Measurements from ENCODE around the gene PAX8. TPM values are rescaled to one million over a fixed set of nuclear protein-coding genes. Genes with fewer than 3 reads are reported as not detected.

PAX8 gene
- total and polyA plus RNA-seq, 5 donors from 2014 or later: 0.24 to 1.8 (median 0.48) TPM; not detected in 1

DNA sequence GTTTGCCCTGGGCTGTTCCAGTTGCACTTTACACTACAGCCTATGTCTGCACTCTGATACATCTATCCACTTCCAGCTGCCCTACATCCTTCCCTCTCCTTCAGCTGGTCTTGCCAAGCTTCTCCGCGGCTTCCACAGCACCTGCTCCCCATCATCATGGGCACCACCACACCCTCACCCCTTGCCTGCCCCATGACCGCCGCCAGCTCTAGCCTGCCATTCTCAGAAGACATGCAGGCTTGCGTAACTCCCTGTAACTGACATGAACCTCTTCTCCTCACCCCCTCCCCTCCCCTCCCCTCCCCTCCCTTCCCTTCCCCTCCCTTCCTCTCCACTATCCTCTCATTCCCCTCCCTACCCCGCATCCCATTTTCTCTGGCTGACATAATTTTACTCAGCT lies 46.0 kb downstream of the PAX8 start:
- peaks cover 14% of the 10 kb centered on the region for H3K27me3 Mint-ChIP-seq
- Histone ChIP-seq H3K27ac (ENCODE audit: insufficient read depth, low read length, poor library complexity, severe bottlenecking) (no peak overlapping the region), H3K27me3 (ENCODE audit: control insufficient read depth, insufficient read depth, low read length) (no peaks in the 10 kb centered on the region), H3K36me3 (ENCODE audit: control insufficient read depth, insufficient read depth, low read length) (no peaks in the 10 kb centered on the region), H3K9me3 (ENCODE audit: control insufficient read depth in 2 of 2, low read length in 2 of 2) (no peaks in the 10 kb centered on the region), H3K4me1 (ENCODE audit: control insufficient read depth, insufficient read depth, low read length, poor library complexity, severe bottlenecking) (no peaks in the 10 kb centered on the region), H3K4me3 (ENCODE audit: low read depth, low read length) (no peak overlapping the region)
- ATAC-seq (ENCODE audit: low read depth in 2 of 2): no peak
- H3K4me1 Mint-ChIP-seq: peaks cover 0 to 23% (median 11%) of the 10 kb centered on the region in 4 donors
- no peak overlapping the region for H3K27ac Mint-ChIP-seq
- DNase-seq: no peak
- H3K4me3 Mint-ChIP-seq: no peak overlapping the region
- H3K36me3 Mint-ChIP-seq: no peaks in the 10 kb centered on the region
- no peaks in the 10 kb centered on the region for H3K9me3 Mint-ChIP-seq

DNA sequence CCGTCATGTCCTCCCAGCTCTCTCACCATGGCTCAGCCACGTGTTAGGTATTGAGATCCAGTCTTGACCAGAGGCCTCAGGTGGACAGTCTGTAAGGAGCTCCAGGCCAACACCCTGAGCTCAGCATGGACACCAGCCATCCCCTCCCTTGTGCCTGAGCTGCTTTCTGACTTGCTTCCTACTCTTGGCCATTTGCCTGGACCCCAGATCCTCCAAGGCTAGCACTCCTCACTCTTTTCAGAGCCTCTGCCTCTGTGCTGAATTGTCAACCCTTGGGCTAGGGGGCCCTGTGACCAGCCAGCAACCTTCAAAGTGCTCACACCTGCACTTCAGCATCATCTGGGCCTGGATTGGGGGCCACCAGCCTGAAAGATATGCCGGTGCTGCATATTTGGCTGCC lies 46.6 kb downstream of the PAX8 start:
- Histone ChIP-seq H3K4me3 (ENCODE audit: low read depth, low read length) (no peak overlapping the region), H3K4me1 (ENCODE audit: control insufficient read depth, insufficient read depth, low read length, poor library complexity, severe bottlenecking) (no peaks in the 10 kb centered on the region), H3K27me3 (ENCODE audit: control insufficient read depth, insufficient read depth, low read length) (no peaks in the 10 kb centered on the region), H3K36me3 (ENCODE audit: control insufficient read depth, insufficient read depth, low read length) (no peaks in the 10 kb centered on the region), H3K27ac (ENCODE audit: insufficient read depth, low read length, poor library complexity, severe bottlenecking) (no peak overlapping the region), H3K9me3 (ENCODE audit: control insufficient read depth in 2 of 2, low read length in 2 of 2) (no peaks in the 10 kb centered on the region)
- no peak for ATAC-seq (ENCODE audit: low read depth in 2 of 2)
- H3K27me3 Mint-ChIP-seq: peaks cover 14% of the 10 kb centered on the region
- no peak overlapping the region for H3K27ac Mint-ChIP-seq
- peaks cover 0 to 18% (median 8%) of the 10 kb centered on the region in 4 donors for H3K4me1 Mint-ChIP-seq
- no peak overlapping the region for H3K4me3 Mint-ChIP-seq
- no peaks in the 10 kb centered on the region for H3K9me3 Mint-ChIP-seq
- no peaks in the 10 kb centered on the region for H3K36me3 Mint-ChIP-seq
- no peak for DNase-seq

DNA sequence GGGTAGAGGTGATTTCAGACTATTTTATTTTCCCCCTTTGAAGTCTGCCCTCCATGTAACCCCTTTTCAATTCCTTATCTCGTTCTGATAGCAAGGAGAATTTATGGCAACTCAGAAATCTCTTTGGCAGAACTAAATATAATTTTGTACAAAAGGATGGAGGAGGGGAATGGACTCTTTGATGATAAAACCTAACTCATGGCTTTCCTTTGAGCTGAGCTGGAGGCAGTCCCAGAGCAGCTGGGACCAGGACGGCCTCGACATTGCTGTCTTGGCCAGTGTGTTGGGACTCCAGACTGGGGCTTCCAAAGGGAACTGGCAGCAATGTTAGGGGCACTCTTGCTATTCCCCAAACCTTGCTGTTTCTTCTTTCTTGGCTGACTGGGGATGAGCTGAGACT lies 47.7 kb downstream of the PAX8 start:
- no peak overlapping the region for H3K4me3 Mint-ChIP-seq

DNA sequence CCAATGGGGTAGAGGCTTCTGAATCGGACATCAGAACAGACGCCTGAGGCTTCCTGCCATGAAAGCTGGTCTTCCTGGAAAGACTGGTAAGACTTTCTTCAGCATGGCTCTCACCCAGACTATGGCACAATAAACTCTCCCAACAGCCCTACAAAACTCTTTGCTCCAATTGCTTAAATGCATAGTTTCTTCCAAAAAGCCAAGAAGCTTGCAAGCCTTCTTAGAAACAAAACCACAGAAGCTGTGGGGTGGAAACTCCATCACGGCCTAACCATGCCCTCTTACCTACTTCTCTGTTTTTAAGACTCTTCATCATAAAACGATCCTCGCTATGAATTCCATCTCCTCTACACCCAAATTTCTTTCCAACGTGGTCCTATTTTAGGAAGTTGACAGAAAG lies 48.2 kb downstream of the PAX8 start:
- no peak overlapping the region for H3K27ac ChIP-seq (ENCODE audit: insufficient read depth, low read length, poor library complexity, severe bottlenecking)
- DNase-seq: no peak
- H3K9me3 ChIP-seq (ENCODE audit: control insufficient read depth in 2 of 2, low read length in 2 of 2): no peaks in the 10 kb centered on the region
- no peaks in the 10 kb centered on the region for H3K27me3 ChIP-seq (ENCODE audit: control insufficient read depth, insufficient read depth, low read length)
- H3K4me1 ChIP-seq (ENCODE audit: control insufficient read depth, insufficient read depth, low read length, poor library complexity, severe bottlenecking): no peaks in the 10 kb centered on the region
- H3K4me3 ChIP-seq (ENCODE audit: low read depth, low read length): no peak overlapping the region
- ATAC-seq (ENCODE audit: low read depth in 2 of 2): no peak
- H3K27me3 Mint-ChIP-seq: peaks cover 14% of the 10 kb centered on the region
- H3K36me3 Mint-ChIP-seq: no peaks in the 10 kb centered on the region
- H3K4me3 Mint-ChIP-seq: no peak overlapping the region
- peak overlapping the region in 1 of 3 donors; percentile 52 for H3K27ac Mint-ChIP-seq
- H3K4me1 Mint-ChIP-seq: peaks cover 0 to 11% (median 5%) of the 10 kb centered on the region in 4 donors
- no peaks in the 10 kb centered on the region for H3K36me3 ChIP-seq (ENCODE audit: control insufficient read depth, insufficient read depth, low read length)
- no peaks in the 10 kb centered on the region for H3K9me3 Mint-ChIP-seq

More for the DNA sequence above, 47.7 kb downstream of the PAX8 start:
- Mint-ChIP-seq H3K27ac (no peak overlapping the region), H3K36me3 (no peaks in the 10 kb centered on the region), H3K9me3 (no peaks in the 10 kb centered on the region), H3K4me1 (peaks cover 0 to 11% (median 5%) of the 10 kb centered on the region in 4 donors), H3K27me3 (peaks cover 14% of the 10 kb centered on the region)
- no peak overlapping the region for H3K27ac ChIP-seq (ENCODE audit: insufficient read depth, low read length, poor library complexity, severe bottlenecking)
- ATAC-seq (ENCODE audit: low read depth in 2 of 2) (no peak), DNase-seq (no peak)
- no peaks in the 10 kb centered on the region for H3K4me1 ChIP-seq (ENCODE audit: control insufficient read depth, insufficient read depth, low read length, poor library complexity, severe bottlenecking)
- no peak overlapping the region for H3K4me3 ChIP-seq (ENCODE audit: low read depth, low read length)
- H3K36me3 ChIP-seq (ENCODE audit: control insufficient read depth, insufficient read depth, low read length): no peaks in the 10 kb centered on the region
- H3K9me3 ChIP-seq (ENCODE audit: control insufficient read depth in 2 of 2, low read length in 2 of 2): no peaks in the 10 kb centered on the region
- no peaks in the 10 kb centered on the region for H3K27me3 ChIP-seq (ENCODE audit: control insufficient read depth, insufficient read depth, low read length)

DNA sequence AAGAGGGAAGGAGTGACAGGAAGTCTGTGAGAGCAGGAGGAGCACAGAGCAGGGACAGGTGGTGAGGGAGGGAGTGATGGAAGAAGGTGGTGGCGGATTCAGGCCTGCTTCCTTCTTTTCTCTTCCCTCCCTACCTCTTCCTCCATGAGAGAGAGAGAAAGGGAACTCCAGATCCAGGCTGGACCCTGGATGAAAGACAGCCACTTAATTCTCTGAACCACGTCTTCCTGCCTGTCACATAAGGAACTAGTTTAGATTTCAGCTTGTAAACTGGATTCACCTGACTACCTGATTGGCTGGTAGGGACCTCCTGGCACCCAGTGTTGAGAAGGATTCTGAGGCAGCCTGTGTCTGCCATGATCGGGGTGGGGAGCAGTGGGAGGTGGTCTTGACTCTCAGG lies 48.9 kb downstream of the PAX8 start:
- no peaks in the 10 kb centered on the region for H3K9me3 Mint-ChIP-seq
- no peak overlapping the region for H3K4me3 Mint-ChIP-seq
- peaks cover 0 to 8% (median 5%) of the 10 kb centered on the region in 4 donors for H3K4me1 Mint-ChIP-seq
- no peaks in the 10 kb centered on the region for H3K27me3 ChIP-seq (ENCODE audit: control insufficient read depth, insufficient read depth, low read length)
- no peaks in the 10 kb centered on the region for H3K36me3 Mint-ChIP-seq
- H3K27ac ChIP-seq (ENCODE audit: insufficient read depth, low read length, poor library complexity, severe bottlenecking): no peak overlapping the region
- H3K27me3 Mint-ChIP-seq: peaks cover 14% of the 10 kb centered on the region
- H3K27ac Mint-ChIP-seq: peak overlapping the region in 1 of 3 donors; percentile 52
- no peak overlapping the region for H3K4me3 ChIP-seq (ENCODE audit: low read depth, low read length)
- DNase-seq (no peak), ATAC-seq (ENCODE audit: low read depth in 2 of 2) (no peak)
- H3K4me1 ChIP-seq (ENCODE audit: control insufficient read depth, insufficient read depth, low read length, poor library complexity, severe bottlenecking): no peaks in the 10 kb centered on the region
- no peaks in the 10 kb centered on the region for H3K9me3 ChIP-seq (ENCODE audit: control insufficient read depth in 2 of 2, low read length in 2 of 2)
- H3K36me3 ChIP-seq (ENCODE audit: control insufficient read depth, insufficient read depth, low read length): no peaks in the 10 kb centered on the region

DNA sequence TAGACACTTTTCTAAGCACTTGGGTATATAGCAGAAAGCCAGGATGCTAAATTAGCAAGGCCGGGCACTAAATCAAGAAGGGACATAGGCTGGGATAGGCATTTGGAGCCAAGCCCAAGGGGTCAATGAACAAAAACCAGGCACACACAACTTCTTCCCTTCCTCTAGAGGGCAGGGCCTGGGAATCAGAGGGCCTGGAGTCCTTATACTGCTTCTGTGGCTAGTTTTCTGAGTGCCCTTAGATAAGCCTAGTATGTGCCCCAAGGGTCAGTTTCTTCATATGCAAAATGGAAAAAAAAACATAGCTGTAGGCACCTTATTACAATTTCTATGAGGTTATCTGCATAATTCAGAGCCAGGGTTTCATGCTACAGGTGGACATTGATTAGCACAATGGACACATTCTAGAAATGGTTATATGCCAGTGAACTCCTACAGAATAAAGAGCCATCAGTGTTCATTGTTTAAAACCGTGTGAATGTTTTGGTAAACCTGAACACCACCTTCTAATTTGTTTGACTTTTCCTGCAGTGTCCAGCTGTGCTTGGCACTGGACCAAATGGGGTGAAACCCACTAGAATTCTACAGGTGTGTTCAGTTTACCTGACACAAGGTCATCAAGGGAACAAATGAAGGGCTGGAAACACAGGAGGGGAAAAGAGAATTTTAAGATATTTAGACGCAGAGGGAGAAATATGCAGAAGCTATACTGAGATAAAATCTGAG lies 49.6 kb downstream of the PAX8 start:
- Mint-ChIP-seq H3K27ac (peak overlapping the region in 1 of 3 donors; percentile 20), H3K4me1 (peaks cover 0 to 8% (median 5%) of the 10 kb centered on the region in 4 donors), H3K9me3 (no peaks in the 10 kb centered on the region), H3K36me3 (no peaks in the 10 kb centered on the region), H3K27me3 (peaks cover 14% of the 10 kb centered on the region), H3K4me3 (no peak overlapping the region)
- Histone ChIP-seq H3K27me3 (ENCODE audit: control insufficient read depth, insufficient read depth, low read length) (no peaks in the 10 kb centered on the region), H3K27ac (ENCODE audit: insufficient read depth, low read length, poor library complexity, severe bottlenecking) (no peak overlapping the region), H3K4me3 (ENCODE audit: low read depth, low read length) (no peak overlapping the region), H3K36me3 (ENCODE audit: control insufficient read depth, insufficient read depth, low read length) (no peaks in the 10 kb centered on the region), H3K9me3 (ENCODE audit: control insufficient read depth in 2 of 2, low read length in 2 of 2) (no peaks in the 10 kb centered on the region), H3K4me1 (ENCODE audit: control insufficient read depth, insufficient read depth, low read length, poor library complexity, severe bottlenecking) (no peaks in the 10 kb centered on the region)
- no peak for DNase-seq
- no peak for ATAC-seq (ENCODE audit: low read depth in 2 of 2)

DNA sequence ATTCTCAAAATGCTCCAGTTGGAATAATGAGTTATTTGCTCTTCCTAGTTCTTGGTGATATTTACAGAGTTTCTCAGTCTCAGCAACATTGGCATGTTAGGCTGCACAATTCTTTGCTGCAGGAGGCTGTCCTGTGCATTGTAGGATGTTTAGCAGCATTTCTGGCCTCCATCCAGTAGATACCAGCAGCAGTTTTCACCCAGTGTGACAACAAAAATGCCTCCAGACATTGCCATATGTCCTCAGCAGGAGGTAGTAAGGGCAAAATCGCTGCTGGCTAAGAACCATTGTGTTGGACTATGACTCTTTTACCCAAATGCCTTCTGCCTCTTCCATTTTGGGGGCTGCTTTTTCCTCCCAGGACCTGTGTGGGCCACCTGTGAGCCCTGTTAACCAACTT lies 50.4 kb downstream of the PAX8 start:
- Histone ChIP-seq H3K27me3 (ENCODE audit: control insufficient read depth, insufficient read depth, low read length) (no peaks in the 10 kb centered on the region), H3K4me1 (ENCODE audit: control insufficient read depth, insufficient read depth, low read length, poor library complexity, severe bottlenecking) (no peaks in the 10 kb centered on the region), H3K36me3 (ENCODE audit: control insufficient read depth, insufficient read depth, low read length) (no peaks in the 10 kb centered on the region), H3K9me3 (ENCODE audit: control insufficient read depth in 2 of 2, low read length in 2 of 2) (no peaks in the 10 kb centered on the region), H3K4me3 (ENCODE audit: low read depth, low read length) (no peak overlapping the region), H3K27ac (ENCODE audit: insufficient read depth, low read length, poor library complexity, severe bottlenecking) (no peak overlapping the region)
- Mint-ChIP-seq H3K4me1 (peaks cover 0 to 8% (median 5%) of the 10 kb centered on the region in 4 donors), H3K27me3 (peaks cover 11% of the 10 kb centered on the region), H3K27ac (no peak overlapping the region), H3K4me3 (no peak overlapping the region), H3K9me3 (no peaks in the 10 kb centered on the region), H3K36me3 (no peaks in the 10 kb centered on the region)
- ATAC-seq (ENCODE audit: low read depth in 2 of 2) (no peak), DNase-seq (no peak)

DNA sequence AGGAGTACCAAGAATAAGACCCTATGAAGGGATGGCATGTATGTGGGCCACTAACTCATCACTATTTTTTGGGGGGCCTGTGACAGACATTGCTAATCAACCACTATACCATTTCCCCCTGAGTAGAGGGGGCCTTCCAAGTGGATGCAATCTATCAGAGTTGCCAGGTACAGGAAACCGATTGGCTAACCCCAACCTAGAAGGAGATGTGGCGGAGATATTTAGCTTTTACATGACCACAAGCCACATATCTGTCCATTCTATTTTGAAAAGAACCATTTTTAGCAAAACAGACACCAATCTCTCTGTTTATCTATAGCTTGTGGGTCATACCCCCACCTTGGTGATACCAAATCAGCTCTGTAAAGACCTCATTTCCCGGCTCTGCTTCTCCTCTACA lies 51.0 kb downstream of the PAX8 start:
- H3K27ac ChIP-seq (ENCODE audit: insufficient read depth, low read length, poor library complexity, severe bottlenecking): no peak overlapping the region
- H3K36me3 ChIP-seq (ENCODE audit: control insufficient read depth, insufficient read depth, low read length): no peaks in the 10 kb centered on the region
- Mint-ChIP-seq H3K4me3 (no peak overlapping the region), H3K27me3 (peaks cover 5% of the 10 kb centered on the region), H3K9me3 (no peaks in the 10 kb centered on the region), H3K36me3 (no peaks in the 10 kb centered on the region), H3K27ac (no peak overlapping the region), H3K4me1 (peaks cover 0 to 8% (median 5%) of the 10 kb centered on the region in 4 donors)
- ATAC-seq (ENCODE audit: low read depth in 2 of 2): no peak
- H3K27me3 ChIP-seq (ENCODE audit: control insufficient read depth, insufficient read depth, low read length): no peaks in the 10 kb centered on the region
- no peak overlapping the region for H3K4me3 ChIP-seq (ENCODE audit: low read depth, low read length)
- no peaks in the 10 kb centered on the region for H3K9me3 ChIP-seq (ENCODE audit: control insufficient read depth in 2 of 2, low read length in 2 of 2)
- no peaks in the 10 kb centered on the region for H3K4me1 ChIP-seq (ENCODE audit: control insufficient read depth, insufficient read depth, low read length, poor library complexity, severe bottlenecking)
- no peak for DNase-seq
